OCI-LY7 (cell line): Measurements from ENCODE around the gene PRELP.

Experiments used
- CTCF ChIP-seq: fragments of 200-600 bp; sonication (generic); conservative IDR thresholded peaks from 2 replicates; pipeline ENCODE4 v1.5.1; 2014; ENCODE audit warnings: mild to moderate bottlenecking, antibody characterized with exemption, low read length, moderate library complexity, mixed read lengths
- EZH2phosphoT487 ChIP-seq: fragments of 200-600 bp; sonication (generic); IDR thresholded peaks from 2 replicates; pipeline ENCODE4 v1.6.1; 2018; ENCODE audit warnings: low read depth, borderline replicate concordance, mild to moderate bottlenecking, mixed run types, antibody characterized with exemption, low read length, moderate library complexity, mixed read lengths

DNA sequence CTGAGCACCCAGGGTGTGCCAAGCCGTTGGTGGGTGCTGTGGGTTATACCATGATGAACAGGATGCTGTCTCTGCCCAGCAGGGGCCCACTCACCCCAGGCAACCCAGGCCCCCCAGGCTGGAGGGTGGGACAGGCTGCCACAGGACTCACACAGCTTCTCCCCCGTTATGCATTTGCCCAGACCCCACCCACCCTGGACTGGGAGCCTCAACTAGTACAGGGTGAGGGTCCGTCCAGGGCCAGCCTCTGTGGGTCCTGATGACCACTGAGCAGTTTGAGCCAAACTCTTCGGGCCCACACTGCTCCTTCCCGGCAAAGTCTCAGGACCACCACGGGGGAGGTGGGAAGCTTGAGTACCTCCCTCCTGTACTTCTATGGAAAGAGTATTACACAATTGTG lies 3.8 kb upstream of the PRELP start:
- TF ChIP-seq CTCF (no peak), EZH2phosphoT487 (no peak)
